ENCODE measurements around the gene C12orf76. TPM values are rescaled to one million over a fixed set of nuclear protein-coding genes. Genes with fewer than 3 reads are reported as not detected.

C12orf76 gene, protein sequence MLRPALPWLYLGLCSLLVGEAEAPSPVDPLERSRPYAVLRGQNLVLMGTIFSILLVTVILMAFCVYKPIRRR
- total RNA-seq (2012; rRNA removed) (5.0 and 6.7 TPM in 2 replicates), polyA plus RNA-seq (2012; rRNA removed) (6.2 and 7.1 TPM in 2 replicates), Bru-seq, nascent RNA (percentile 50 among the genes with signal in this experiment), BruChase-seq, experiment 1, labeled RNA remaining after a 6-hour chase (percentile 59 among the genes with signal in this experiment), BruChase-seq, experiment 2, labeled RNA remaining after a 2-hour chase (percentile 50 among the genes with signal in this experiment)
- polyA plus RNA-seq (2012; cell fraction: cytosol; rRNA removed), result 5.0 and 10.8 TPM in 2 replicates
- 8.1 and 15.5 TPM in 2 replicates for polyA plus RNA-seq (2012; cell fraction: nucleus; rRNA removed; ENCODE audit: low replicate concordance)
- long read RNA-seq, partial matches to known transcripts, result 1 of 11 reads
- long read RNA-seq, other reads (novel, unspliced or antisense), result 4 of 11 reads

DNA sequence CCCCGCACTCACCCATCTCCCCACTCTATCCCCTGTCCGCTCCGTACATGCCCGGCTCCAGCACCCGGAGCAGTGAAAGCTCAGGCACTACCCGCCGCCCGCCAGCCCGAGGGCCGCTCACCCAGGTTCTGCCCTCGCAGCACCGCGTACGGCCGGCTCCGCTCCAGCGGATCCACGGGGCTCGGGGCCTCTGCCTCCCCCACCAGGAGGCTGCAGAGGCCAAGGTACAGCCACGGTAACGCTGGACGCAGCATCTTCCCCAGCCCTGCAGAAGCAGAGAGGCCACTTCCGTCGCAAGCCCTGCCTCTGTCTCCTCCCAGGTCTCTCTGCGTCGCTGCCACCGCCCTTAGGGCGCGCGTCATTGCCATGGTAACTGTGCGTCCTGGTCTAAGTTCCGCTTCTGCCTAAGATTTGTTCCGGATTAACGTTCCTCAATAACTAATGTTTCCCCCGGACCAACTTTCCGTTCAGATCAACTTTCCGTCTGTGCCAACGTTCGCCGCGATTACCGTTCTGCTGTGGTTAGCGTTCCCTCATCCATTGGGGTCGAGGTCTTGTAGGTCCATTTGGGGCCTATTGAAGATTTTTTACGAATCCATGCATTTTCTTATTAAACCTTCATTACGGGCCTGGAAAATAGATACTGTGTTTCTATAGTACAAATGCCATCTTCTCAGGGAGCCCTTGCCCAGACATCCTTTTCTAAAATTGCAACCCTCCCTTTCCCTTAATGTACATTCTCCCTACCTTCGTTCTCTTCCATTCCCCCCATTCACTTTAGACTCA, at the start of gene C12orf76:
Gene C12orf76 (minus strand): TSS at position 281 of the 786 bp plus-strand sequence. CDS start 27 bp downstream, at position 254.
- DNase-seq (peak; percentile 96), ATAC-seq (ENCODE audit: low read depth) (peak; percentile 99)
- Histone ChIP-seq H2AK5ac (ENCODE audit: low read depth, low read length) (peak within 1 kb of the TSS; percentile 45), H4K91ac (ENCODE audit: insufficient read depth, low read depth, low read length) (peak within 1 kb of the TSS; percentile 50), H4K5ac (ENCODE audit: low read depth, low read length) (peak within 1 kb of the TSS; percentile 39), H3K9me3 (ENCODE audit: control insufficient read depth, insufficient read depth, low read length) (no peaks in the 10 kb centered on the region), H2BK120ac (ENCODE audit: low read depth, low read length) (peak within 1 kb of the TSS; percentile 57; the same call in 1 of the 2 replicates), H3K23ac (ENCODE audit: low read depth, low read length) (peak within 1 kb of the TSS; percentile 43; the same call in 1 of the 2 replicates), H3K4me3 (ENCODE audit: insufficient read depth, low read depth, low read length) (peak within 1 kb of the TSS; percentile 73), H3K27me3 (ENCODE audit: control insufficient read depth, insufficient read depth, low read length) (no peaks in the 10 kb centered on the region), H3K14ac (replicated peaks; ENCODE audit: low read depth, low read length) (peak within 1 kb of the TSS; percentile 75), H2BK20ac (ENCODE audit: low read depth, low read length) (peak within 1 kb of the TSS; percentile 47; the same call in 1 of the 2 replicates), H4K20me1 (ENCODE audit: insufficient read depth, low read length) (0 out of 2 replicates have a peak, but pooled peaks cover 6% of the 10 kb centered on the region), H3K9me1 (ENCODE audit: insufficient read depth, low read length) (peaks cover 11% of the 10 kb centered on the region), H4K8ac (ENCODE audit: low read depth in 2 of 2, low read length in 2 of 2) (peak within 1 kb of the TSS; percentile 25 to 99), H3K79me1 (ENCODE audit: low read depth in 1 of 2, low read length in 2 of 2) (peaks cover 13 to 30% of the 10 kb centered on the region in 2 experiments; a peak in 3 of 4 replicates), H3K56ac (ENCODE audit: extremely low read depth, insufficient read depth, low read length) (0 out of 2 replicates have a peak within 1 kb of the TSS, but pooled peaks have one; percentile 45), H2BK15ac (ENCODE audit: low read depth, low read length) (peak within 1 kb of the TSS; percentile 0; the same call in 1 of the 3 replicates), H2BK5ac (ENCODE audit: low read depth, low read length, poor library complexity, severe bottlenecking) (peak within 1 kb of the TSS; percentile 68), H3K36me3 (ENCODE audit: control insufficient read depth, insufficient read depth, low read length) (peaks cover 2% of the 10 kb centered on the region), H2AFZ (replicated peaks; ENCODE audit: low read length, poor library complexity) (peak within 1 kb of the TSS; percentile 97), H3K27ac (ENCODE audit: insufficient read depth, low read length) (peak within 1 kb of the TSS; percentile 66), H3K18ac (ENCODE audit: low read depth, low read length) (0 out of 2 replicates have a peak within 1 kb of the TSS, but pooled peaks have one; percentile 19), H2AK9ac (replicated peaks; ENCODE audit: low read depth, low read length, poor library complexity) (peak within 1 kb of the TSS; percentile 59), H3K4me1 (ENCODE audit: control insufficient read depth, insufficient read depth, low read length) (peaks cover 5% of the 10 kb centered on the region; the same call in 1 of the 2 replicates), H3K4me2 (ENCODE audit: low read depth, low read length) (peak within 1 kb of the TSS; percentile 100), H3K4ac (ENCODE audit: low read depth, low read length) (peak within 1 kb of the TSS; percentile 76), H3K9ac (ENCODE audit: low read depth, low read length) (peak within 1 kb of the TSS; percentile 49)
- POLR2A ChIA-PET (ENCODE audit: unreplicated experiment), result no interaction called here
- BruUV-seq (replicated peaks), result no TSS peak
- CTCF ChIA-PET, result interaction anchor here (0.5 to 0.6 kb wide), 2 partner anchors 18 to 158 kb away, joined by 3 read pairs; no protein-coding TSS in a partner anchor
- TF ChIP-seq NFE2L2 (IDR thresholded peaks at IDR 0.05; ENCODE audit: low read depth, low read length) (no peak), RFX5 (IDR thresholded peaks at IDR 0.05; ENCODE audit: low read depth, low read length) (peak; percentile 22; the same call in 1 of the 2 replicates), MXI1 (IDR thresholded peaks at IDR 0.05; ENCODE audit: borderline replicate concordance, low read depth, low read length) (peak; percentile 86; the same call in 1 of the 2 replicates), POLR2A (IDR thresholded peaks at IDR 0.05; ENCODE audit: low read depth, low read length) (0 out of 2 replicates have a peak, but pooled peaks have one; percentile 21)
- TF ChIP-seq, protein P1, sequence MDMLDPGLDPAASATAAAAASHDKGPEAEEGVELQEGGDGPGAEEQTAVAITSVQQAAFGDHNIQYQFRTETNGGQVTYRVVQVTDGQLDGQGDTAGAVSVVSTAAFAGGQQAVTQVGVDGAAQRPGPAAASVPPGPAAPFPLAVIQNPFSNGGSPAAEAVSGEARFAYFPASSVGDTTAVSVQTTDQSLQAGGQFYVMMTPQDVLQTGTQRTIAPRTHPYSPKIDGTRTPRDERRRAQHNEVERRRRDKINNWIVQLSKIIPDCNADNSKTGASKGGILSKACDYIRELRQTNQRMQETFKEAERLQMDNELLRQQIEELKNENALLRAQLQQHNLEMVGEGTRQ (IDR thresholded peaks at IDR 0.05; ENCODE audit: low read depth, low read length), result no peak; the same call in 1 of the 2 replicates
- intact Hi-C loops (cut with micrococcal nuclease), result loop anchor here (5.0 kb wide), 1 partner anchor 384 kb away; no protein-coding TSS in a partner anchor
- dilution Hi-C loops (cut with HindIII; ENCODE audit: low sequenced_read_pairs, unreplicated experiment), result no loop called here
- in situ Hi-C loops (cut with MboI; ENCODE audit: low sequenced_read_pairs), result no loop called here
- 0 to 100% methylated on average over 1 to 16 of the region's 47 CpGs for WGBS, 2 experiments (ENCODE audit: extremely low coverage in 2 of 2, insufficient read length in 1 of 2)
